Peyer's patch (tissue), 4 donors: Measurements from ENCODE around the gene IKZF4.

Experiments
- CTCF ChIP-seq, 6 experiments: fragments of 450-650 bp in 4 of 6; fragments of 200-600 bp in 2 of 6; sonication (generic) in 1 of 6; IDR thresholded peaks; one replicate each; pipeline ENCODE4 v1.5.1; 2017 to 2019; ENCODE audit warnings: antibody characterized with exemption in 6 of 6, mild to moderate bottlenecking in 3 of 6, moderate library complexity in 1 of 6
- POLR2A ChIP-seq, 2 donors: fragments of 450-650 bp; IDR thresholded peaks; one replicate each; pipeline ENCODE4 v1.5.1; 2017; ENCODE audit warnings: antibody characterized with exemption in 2 of 2, mild to moderate bottlenecking in 2 of 2, moderate library complexity in 2 of 2

GRCh38 chr12:55983232-55983842 is 37.5 kb upstream of the IKZF4 start:
- TF ChIP-seq CTCF (IDR thresholded peaks at IDR 0.05) (no peak), POLR2A (IDR thresholded peaks at IDR 0.05) (no peak)
